ENCODE results near the gene PCDHGA8.
"Not testable (repeated sequence)": the region's sequence is repeated elsewhere in the genome, so short reads cannot be mapped to it uniquely, and the experiment has no call there.

Gene PCDHGA8

DNA sequence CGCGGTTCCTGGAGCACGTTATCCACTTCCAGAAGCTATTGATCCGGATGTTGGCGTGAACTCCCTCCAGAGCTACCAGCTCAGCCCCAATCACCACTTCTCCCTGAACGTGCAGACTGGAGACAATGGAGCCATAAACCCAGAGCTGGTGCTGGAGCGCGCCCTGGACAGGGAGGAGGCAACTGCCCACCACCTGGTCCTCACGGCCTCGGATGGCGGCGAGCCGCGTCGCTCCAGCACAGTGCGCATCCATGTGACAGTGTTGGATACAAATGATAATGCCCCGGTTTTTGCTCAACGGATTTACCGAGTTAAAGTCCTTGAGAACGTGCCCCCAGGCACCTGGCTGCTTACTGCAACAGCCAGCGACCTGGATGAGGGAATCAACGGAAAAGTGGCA, 11.0 kb downstream of the PCDHGA8 start:
- no peak for DNase-seq (ENCODE audit: low spot score)

DNA sequence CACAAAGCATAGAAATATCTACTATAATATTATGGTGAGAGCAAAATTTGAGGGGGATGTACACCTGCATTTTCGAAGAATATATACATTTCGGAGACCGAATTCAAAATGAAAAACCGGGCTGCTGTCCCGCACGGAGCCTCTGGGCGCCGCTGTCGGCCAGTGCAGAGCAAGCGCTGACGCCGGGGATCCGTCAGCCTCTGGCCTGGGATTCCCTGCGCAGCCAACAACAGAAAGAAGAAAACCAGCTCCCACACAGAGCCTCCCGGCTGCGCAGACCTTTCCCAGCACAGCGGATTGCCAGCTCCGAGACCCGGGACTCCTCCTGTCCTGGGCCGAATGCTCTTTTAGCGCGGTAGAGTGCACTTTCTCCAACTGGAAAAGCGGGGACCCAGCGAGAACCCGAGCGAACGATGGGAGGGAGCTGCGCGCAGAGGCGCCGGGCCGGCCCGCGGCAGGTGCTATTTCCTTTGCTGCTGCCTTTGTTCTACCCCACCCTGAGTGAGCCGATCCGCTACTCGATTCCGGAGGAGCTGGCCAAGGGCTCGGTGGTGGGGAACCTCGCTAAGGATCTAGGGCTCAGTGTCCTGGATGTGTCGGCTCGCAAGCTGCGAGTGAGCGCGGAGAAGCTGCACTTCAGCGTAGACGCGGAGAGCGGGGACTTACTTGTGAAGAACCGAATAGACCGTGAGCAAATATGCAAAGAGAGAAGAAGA, 15.5 kb downstream of the PCDHGA8 start, which contains the start of gene PCDHGB6:
Gene PCDHGB6, plus strand, starts transcription at position 232 of the 716 bp plus-strand sequence. Its CDS starts 182 bp downstream, at position 414.
- not testable (repeated sequence) for DNase-seq (ENCODE audit: low spot score)

DNA sequence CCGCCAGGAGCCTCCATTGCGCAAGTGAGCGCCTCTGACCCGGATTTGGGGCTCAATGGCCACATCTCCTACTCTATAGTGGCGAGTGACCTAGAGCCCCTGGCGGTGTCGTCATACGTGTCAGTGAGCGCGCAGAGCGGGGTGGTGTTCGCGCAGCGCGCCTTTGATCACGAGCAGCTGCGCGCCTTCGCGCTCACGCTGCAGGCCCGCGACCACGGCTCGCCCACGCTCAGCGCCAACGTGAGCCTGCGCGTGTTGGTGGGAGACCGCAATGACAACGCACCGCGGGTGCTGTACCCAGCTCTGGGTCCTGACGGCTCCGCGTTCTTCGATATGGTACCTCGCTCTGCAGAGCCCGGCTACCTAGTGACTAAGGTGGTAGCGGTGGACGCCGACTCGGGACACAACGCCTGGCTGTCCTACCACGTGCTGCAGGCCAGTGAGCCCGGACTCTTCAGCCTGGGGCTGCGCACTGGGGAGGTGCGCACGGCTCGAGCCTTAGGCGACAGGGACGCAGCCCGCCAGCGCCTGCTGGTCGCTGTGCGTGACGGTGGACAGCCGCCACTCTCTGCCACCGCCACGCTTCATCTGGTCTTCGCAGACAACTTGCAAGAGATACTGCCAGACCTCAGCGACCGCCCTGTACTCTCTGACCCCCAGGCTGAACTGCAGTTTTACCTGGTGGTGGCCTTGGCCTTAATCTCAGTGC, 17.3 kb downstream of the PCDHGA8 start:
- DNase-seq (ENCODE audit: low spot score) = no peak

- no peak for DNase-seq (ENCODE audit: low spot score)
Measured at GRCh38 chr5:141411575-141411974, 19.1 kb downstream of the PCDHGA8 start.

DNA sequence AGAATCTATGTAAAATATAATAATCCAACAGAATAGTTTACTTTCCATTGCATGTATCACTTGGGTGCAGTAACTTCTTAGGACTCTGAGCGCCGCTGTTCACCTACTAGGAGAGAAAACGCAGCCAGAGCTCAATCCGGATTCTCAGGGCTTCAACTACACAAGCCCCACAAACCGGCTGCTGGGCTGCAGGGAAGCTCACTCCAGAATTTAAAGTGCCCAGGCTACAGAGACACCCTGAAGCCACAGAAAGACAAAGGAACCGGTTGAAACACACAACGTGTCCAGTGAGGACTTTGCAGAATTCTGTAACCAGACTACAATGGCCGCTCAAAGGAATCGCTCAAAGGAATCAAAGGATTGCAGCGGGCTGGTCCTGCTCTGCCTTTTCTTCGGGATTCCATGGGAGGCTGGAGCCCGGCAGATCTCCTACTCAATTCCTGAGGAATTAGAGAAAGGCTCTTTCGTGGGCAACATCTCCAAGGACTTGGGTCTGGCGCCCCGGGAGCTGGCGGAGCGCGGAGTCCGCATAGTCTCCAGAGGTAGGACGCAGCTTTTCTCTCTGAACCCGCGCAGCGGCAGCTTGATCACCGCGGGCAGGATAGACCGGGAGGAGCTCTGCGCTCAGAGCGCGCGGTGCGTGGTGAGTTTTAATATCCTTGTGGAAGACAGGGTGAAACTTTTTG, 20.6 kb downstream of the PCDHGA8 start, which contains the start of gene PCDHGA10:
Gene PCDHGA10, plus strand, starts transcription at position 134 of the 686 bp plus-strand sequence. Its CDS starts 189 bp downstream, at position 323.
- DNase-seq (ENCODE audit: low spot score) = peak; percentile 81

GRCh38 chr5:141413540-141414069, 21.2 kb downstream of the PCDHGA8 start:
- no peak for DNase-seq (ENCODE audit: low spot score)

DNA sequence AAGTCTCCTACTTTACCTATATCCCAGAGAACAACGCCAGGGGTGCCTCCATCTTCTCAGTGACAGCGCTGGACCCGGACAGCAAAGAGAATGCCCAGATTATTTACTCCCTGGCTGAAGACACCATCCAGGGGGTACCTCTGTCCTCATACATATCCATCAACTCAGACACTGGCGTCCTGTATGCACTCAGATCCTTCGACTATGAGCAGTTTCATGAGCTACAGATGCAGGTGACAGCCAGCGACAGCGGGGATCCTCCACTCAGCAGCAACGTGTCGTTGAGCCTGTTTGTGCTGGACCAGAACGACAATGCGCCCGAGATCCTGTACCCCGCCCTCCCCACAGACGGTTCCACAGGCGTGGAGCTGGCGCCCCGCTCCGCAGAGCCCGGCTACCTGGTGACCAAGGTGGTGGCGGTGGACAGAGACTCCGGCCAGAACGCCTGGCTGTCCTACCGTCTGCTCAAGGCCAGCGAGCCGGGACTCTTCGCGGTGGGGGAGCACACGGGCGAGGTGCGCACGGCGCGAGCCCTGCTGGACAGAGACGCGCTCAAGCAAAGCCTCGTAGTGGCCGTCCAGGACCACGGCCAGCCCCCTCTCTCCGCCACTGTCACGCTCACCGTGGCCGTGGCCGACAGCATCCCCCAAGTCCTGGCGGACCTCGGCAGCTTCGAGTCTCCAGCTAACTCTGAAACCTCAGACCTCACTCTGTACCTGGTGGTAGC, 22.3 kb downstream of the PCDHGA8 start:
- DNase-seq (ENCODE audit: low spot score) = not testable (repeated sequence)

DNA sequence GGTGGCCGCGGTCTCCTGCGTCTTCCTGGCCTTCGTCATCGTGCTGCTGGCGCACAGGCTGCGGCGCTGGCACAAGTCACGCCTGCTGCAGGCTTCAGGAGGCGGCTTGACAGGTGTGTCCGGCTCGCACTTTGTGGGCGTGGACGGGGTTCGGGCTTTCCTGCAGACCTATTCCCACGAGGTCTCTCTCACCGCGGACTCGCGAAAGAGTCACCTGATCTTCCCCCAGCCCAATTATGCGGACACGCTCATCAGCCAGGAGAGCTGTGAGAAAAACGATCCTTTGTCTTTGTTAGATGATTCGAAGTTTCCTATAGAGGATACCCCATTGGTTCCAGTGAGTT, 22.8 kb downstream of the PCDHGA8 start:
- not testable (repeated sequence) for DNase-seq (ENCODE audit: low spot score)

DNA sequence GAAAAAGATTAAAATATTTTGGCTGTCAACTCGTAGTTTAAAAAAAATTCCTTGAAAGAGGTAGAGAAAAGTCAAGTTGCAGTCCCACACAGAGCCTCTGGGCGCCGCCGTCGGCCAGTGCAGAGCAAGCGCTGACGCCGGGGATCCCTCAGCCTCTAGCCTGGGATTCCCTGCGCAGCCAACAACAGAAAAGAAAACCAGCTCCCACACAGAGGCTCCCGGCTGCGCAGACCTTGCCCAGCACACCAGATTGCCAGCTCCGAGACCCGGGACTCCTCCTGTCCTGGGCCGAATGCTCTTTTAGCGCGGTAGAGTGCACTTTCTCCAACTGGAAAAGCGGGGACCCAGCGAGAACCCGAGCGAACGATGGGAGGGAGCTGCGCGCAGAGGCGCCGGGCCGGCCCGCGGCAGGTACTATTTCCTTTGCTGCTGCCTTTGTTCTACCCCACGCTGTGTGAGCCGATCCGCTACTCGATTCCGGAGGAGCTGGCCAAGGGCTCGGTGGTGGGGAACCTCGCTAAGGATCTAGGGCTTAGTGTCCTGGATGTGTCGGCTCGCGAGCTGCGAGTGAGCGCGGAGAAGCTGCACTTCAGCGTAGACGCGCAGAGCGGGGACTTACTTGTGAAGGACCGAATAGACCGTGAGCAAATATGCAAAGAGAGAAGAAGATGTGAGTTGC, 25.2 kb downstream of the PCDHGA8 start, which contains the start of gene PCDHGB7:
Gene PCDHGB7, plus strand, starts transcription at position 184 of the 679 bp plus-strand sequence. Its CDS starts 183 bp downstream, at position 367.
- peak; percentile 78 for DNase-seq (ENCODE audit: low spot score)

DNA sequence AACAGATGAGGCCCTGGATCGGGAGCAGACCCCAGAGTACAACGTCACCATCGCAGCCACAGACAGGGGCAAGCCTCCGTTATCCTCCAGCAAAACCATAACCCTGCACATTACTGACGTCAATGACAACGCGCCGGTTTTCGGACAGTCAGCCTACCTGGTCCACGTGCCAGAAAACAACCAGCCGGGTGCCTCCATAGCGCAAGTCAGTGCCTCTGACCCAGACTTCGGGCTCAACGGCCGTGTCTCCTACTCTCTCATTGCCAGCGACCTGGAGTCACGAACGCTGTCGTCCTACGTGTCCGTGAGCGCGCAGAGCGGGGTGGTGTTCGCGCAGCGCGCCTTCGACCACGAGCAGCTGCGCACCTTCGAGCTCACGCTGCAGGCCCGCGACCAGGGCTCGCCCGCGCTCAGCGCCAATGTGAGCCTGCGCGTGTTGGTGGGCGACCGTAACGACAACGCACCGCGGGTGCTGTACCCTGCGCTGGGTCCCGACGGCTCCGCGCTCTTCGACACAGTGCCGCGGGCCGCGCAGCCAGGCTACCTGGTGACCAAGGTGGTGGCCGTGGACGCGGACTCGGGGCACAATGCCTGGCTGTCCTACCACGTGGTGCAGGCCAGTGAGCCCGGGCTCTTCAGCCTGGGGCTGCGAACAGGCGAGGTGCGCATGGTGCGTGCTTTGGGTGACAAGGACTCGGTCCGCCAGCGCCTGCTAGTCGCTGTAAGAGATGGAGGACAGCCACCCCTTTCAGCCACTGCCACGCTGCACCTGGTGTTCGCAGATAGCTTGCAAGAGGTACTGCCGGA, 26.8 kb downstream of the PCDHGA8 start:
- no peak for DNase-seq (ENCODE audit: low spot score)

GRCh38 chr5:141420855-141421488, 28.5 kb downstream of the PCDHGA8 start, which contains the start of gene PCDHGA11:
Gene PCDHGA11 (plus strand): TSS chr5:141421051. CDS start chr5:141421228, 177 bp downstream.
- DNase-seq (ENCODE audit: low spot score) = peak; percentile 67

GRCh38 chr5:141421489-141421855, 29.0 kb downstream of the PCDHGA8 start:
- DNase-seq (ENCODE audit: low spot score) = no peak

DNA sequence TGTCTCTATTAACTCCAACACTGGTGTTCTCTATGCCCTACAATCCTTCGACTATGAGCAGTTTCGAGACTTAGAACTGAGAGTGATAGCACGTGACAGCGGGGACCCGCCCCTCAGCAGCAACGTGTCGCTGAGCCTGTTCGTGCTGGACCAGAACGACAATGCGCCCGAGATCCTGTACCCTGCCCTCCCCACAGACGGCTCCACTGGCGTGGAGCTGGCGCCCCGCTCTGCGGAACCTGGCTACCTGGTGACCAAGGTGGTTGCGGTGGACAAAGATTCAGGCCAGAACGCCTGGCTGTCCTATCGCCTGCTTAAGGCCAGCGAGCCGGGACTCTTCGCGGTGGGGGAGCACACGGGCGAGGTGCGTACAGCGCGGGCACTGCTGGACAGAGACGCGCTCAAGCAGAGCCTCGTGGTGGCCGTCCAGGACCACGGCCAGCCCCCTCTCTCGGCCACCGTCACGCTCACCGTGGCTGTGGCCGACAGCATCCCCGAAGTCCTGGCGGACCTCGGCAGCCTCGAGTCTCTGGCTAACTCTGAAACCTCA, 30.4 kb downstream of the PCDHGA8 start:
- DNase-seq (ENCODE audit: low spot score) = no peak

DNA sequence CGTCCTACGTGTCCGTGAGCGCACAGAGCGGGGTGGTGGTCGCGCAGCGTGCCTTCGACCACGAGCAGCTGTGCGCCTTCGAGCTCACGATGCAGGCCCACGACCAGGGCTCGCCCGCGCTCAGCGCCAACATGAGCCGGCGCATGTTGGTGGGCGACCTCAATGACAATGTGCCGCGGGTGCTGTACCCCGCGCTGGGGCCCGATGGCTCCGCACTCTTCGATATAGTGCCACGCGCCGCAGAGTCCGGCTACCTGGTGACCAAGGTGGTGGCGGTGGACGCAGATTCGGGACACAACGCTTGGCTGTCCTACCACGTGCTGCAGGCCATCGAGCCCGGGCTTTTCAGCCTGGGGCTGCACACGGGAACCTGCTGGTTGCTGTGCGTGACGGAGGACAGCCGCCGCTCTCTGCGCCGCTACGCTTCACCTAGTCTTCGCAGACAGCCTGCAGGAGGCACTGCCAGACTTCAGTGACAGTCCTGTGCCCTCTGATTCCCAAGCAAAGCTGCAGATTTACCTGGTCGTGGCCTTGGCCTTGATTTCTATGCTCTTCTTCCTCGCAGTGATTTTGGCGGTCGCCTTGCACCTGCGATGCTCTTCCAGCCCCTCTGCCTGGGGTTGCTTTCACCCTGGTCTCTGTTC, 35.5 kb downstream of the PCDHGA8 start:
- no peak for DNase-seq (ENCODE audit: low spot score)

DNA sequence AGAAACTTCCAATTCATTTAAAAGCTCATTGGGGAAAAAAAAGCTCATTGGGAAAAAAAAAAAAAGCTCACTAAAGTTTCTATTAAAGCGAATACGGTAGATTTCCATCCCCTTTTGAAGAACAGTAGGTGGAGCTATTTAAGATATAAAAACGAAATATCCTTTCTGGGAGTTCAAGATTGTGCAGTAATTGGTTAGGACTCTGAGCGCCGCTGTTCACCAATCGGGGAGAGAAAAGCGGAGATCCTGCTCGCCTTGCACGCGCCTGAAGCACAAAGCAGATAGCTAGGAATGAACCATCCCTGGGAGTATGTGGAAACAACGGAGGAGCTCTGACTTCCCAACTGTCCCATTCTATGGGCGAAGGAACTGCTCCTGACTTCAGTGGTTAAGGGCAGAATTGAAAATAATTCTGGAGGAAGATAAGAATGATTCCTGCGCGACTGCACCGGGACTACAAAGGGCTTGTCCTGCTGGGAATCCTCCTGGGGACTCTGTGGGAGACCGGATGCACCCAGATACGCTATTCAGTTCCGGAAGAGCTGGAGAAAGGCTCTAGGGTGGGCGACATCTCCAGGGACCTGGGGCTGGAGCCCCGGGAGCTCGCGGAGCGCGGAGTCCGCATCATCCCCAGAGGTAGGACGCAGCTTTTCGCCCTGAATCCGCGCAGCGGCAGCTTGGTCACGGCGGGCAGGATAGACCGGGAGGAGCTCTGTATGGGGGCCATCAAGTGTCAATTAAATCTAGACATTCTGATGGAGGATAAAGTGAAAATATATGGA, 38.1 kb downstream of the PCDHGA8 start, which contains the start of gene PCDHGA12:
Gene PCDHGA12, plus strand, starts transcription at position 176 of the 782 bp plus-strand sequence. Its CDS starts 253 bp downstream, at position 429.
- peak; percentile 79 for DNase-seq (ENCODE audit: low spot score)

DNA sequence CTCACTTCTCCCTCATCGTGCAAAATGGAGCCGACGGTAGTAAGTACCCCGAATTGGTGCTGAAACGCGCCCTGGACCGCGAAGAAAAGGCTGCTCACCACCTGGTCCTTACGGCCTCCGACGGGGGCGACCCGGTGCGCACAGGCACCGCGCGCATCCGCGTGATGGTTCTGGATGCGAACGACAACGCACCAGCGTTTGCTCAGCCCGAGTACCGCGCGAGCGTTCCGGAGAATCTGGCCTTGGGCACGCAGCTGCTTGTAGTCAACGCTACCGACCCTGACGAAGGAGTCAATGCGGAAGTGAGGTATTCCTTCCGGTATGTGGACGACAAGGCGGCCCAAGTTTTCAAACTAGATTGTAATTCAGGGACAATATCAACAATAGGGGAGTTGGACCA, 38.9 kb downstream of the PCDHGA8 start:
- DNase-seq (ENCODE audit: low spot score) = no peak

GRCh38 chr5:141432308-141432707, 39.9 kb downstream of the PCDHGA8 start:
- not testable (repeated sequence) for DNase-seq (ENCODE audit: low spot score)

DNA sequence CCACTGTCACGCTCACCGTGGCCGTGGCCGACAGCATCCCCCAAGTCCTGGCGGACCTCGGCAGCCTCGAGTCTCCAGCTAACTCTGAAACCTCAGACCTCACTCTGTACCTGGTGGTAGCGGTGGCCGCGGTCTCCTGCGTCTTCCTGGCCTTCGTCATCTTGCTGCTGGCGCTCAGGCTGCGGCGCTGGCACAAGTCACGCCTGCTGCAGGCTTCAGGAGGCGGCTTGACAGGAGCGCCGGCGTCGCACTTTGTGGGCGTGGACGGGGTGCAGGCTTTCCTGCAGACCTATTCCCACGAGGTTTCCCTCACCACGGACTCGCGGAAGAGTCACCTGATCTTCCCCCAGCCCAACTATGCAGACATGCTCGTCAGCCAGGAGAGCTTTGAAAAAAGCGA, 40.3 kb downstream of the PCDHGA8 start:
- DNase-seq (ENCODE audit: low spot score) = not testable (repeated sequence)
